ENCODE data around the gene C2orf92.
A peak's percentile ranks its signal among the peaks of the same experiment; 100 is the strongest.

The C2orf92 gene

DNA sequence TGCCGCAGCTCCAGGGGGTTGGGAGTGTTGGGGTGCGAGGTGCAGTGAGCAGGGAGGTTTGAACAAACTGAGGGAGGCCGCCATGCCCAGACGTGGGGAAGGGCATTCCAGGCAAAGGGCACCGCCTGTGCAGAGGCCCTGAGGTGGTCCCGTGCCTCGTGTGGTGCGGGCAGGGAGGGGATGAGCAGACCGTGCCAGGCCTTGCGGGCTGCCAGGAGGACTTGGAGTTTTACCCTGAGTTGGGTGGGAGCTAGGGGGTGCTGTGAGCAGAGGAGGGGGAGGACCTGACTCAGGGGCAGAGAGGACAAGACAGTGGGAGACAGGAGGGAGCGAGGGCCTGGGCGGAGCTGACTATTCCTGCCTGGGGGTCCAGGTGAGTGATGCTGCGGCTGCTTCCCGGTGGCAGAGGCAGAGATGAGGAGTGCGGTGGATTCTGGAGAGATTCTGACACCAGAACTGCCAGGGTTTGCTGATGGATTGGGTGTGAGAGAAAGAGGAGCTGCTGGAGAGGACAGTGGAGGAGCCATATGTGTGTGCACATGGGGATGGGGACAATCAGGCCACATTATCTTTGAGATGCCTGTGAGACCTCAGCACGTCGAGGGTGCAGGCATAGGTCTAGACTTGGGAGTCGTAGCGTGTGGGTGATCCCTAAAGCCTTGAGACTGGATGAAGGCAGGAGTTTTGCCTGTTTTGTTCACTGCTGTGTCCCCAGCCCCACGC, 67.3 kb downstream of the C2orf92 start:
- TF ChIP-seq ZFX (IDR thresholded peaks at IDR 0.05), result no peak
- TF ChIP-seq, protein P1, sequence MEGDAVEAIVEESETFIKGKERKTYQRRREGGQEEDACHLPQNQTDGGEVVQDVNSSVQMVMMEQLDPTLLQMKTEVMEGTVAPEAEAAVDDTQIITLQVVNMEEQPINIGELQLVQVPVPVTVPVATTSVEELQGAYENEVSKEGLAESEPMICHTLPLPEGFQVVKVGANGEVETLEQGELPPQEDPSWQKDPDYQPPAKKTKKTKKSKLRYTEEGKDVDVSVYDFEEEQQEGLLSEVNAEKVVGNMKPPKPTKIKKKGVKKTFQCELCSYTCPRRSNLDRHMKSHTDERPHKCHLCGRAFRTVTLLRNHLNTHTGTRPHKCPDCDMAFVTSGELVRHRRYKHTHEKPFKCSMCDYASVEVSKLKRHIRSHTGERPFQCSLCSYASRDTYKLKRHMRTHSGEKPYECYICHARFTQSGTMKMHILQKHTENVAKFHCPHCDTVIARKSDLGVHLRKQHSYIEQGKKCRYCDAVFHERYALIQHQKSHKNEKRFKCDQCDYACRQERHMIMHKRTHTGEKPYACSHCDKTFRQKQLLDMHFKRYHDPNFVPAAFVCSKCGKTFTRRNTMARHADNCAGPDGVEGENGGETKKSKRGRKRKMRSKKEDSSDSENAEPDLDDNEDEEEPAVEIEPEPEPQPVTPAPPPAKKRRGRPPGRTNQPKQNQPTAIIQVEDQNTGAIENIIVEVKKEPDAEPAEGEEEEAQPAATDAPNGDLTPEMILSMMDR (conservative IDR thresholded peaks at IDR 0.05), result no peak
- H3K27ac ChIP-seq, result no peak overlapping the region

DNA sequence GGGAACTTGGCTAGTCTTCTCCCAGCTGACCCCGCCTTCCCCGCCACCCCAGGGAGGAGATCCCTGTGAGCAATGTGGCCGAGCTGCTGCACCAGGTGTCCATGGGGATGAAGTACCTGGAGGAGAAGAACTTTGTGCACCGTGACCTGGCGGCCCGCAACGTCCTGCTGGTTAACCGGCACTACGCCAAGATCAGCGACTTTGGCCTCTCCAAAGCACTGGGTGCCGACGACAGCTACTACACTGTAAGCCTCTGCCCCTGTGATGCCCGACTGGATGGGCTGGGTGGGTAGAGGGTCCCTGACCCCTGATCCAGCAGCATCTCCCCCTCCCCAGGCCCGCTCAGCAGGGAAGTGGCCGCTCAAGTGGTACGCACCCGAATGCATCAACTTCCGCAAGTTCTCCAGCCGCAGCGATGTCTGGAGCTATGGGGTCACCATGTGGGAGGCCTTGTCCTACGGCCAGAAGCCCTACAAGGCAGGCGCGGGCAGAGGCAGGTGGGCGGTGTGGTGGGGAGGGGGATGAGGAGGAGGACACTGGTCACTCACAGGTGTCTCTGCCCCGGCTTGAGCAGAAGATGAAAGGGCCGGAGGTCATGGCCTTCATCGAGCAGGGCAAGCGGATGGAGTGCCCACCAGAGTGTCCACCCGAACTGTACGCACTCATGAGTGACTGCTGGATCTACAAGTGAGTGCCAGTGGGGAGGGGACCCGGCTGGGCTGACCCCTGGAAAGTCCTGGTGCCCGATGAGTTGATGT, 68.1 kb downstream of the C2orf92 start:
- TF ChIP-seq, protein P1 (conservative IDR thresholded peaks at IDR 0.05), result no peak
- no peak for TF ChIP-seq ZFX (IDR thresholded peaks at IDR 0.05)
- no peak overlapping the region for H3K27ac ChIP-seq

DNA sequence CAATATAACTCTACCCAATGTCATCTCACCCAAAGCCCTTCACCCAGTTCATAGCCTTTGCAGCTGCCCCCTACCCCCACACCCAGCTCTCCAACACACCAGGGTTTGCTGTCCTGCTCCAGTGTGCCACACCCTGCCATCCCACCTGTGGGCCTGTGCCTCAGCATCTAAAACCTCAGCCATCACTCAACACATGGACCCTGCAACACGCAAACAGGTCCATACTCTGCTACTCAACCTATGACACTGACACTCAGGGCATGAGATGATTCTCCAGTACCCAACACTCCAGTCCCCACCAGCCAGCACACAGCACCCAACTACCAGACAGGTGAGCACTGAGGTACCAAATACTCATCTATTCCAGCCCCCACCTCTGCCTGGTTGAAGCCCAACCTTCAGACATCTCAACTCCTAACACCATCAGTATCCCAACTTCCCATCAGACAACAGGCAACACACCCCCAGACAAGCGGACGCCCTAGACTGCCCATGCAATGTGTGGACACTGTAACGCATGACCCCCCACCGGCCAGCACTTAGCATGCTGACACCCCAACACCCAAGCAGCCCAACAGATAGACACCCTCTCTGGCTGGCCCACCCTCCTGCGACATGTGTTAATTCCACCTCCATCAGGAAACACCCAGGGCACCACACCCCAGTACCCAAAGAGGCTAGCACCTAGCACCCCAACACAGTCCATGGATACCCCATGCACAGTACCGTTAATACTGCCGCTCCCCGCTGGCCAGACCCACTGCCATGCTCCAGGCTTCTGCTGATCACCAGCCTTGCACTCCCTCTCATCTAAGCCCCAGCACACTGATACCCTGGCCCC, 68.9 kb downstream of the C2orf92 start:
- H3K27ac ChIP-seq, result no peak overlapping the region
- TF ChIP-seq, protein P1 (conservative IDR thresholded peaks at IDR 0.05), result no peak
- no peak for TF ChIP-seq ZFX (IDR thresholded peaks at IDR 0.05)

DNA sequence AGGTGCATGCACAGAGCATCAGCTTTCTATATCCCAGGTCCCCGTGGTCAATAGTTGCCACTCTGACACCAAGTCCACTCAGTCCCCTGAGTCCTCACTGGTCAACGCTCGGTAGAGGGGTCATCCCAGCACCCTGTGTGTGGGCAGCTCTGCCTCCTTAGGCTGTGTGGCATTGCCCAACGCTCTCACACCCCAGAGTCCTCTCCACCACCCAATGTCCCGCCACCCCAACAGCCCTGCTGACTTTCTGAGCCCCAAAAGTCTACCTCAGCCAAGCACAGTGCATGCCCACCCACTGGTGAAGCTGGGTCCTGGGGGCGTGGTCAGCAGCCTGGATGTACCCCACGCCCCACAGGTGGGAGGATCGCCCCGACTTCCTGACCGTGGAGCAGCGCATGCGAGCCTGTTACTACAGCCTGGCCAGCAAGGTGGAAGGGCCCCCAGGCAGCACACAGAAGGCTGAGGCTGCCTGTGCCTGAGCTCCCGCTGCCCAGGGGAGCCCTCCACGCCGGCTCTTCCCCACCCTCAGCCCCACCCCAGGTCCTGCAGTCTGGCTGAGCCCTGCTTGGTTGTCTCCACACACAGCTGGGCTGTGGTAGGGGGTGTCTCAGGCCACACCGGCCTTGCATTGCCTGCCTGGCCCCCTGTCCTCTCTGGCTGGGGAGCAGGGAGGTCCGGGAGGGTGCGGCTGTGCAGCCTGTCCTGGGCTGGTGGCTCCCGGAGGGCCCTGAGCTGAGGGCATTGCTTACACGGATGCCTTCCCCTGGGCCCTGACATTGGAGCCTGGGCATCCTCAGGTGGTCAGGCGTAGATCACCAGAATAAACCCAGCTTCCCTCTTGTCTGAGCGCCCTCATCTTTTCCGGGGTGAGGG, 69.7 kb downstream of the C2orf92 start:
- H3K27ac ChIP-seq, result no peak overlapping the region
- TF ChIP-seq, protein P1 (conservative IDR thresholded peaks at IDR 0.05), result no peak
- TF ChIP-seq ZFX (IDR thresholded peaks at IDR 0.05), result no peak

DNA sequence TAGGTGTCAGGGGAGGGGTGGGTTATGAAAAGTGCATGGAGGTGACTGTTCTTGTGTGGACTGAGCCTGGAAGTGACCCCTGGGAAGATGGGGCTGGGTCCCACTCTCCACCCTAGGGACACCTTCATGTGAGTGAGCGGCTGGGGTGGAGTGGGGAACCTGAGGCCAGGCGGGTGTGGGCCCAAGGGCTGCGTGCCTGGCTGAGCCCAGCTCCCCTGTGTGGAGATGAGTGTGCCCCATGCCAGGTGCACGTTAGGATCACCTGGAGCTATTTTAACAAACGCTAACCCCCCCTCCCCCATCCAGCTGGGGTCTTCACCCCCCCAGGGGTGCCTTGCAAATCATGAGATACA, 70.4 kb downstream of the C2orf92 start:
- no peak for TF ChIP-seq ZFX (IDR thresholded peaks at IDR 0.05)
- TF ChIP-seq, protein P1 (conservative IDR thresholded peaks at IDR 0.05), result no peak
- no peak overlapping the region for H3K27ac ChIP-seq

DNA sequence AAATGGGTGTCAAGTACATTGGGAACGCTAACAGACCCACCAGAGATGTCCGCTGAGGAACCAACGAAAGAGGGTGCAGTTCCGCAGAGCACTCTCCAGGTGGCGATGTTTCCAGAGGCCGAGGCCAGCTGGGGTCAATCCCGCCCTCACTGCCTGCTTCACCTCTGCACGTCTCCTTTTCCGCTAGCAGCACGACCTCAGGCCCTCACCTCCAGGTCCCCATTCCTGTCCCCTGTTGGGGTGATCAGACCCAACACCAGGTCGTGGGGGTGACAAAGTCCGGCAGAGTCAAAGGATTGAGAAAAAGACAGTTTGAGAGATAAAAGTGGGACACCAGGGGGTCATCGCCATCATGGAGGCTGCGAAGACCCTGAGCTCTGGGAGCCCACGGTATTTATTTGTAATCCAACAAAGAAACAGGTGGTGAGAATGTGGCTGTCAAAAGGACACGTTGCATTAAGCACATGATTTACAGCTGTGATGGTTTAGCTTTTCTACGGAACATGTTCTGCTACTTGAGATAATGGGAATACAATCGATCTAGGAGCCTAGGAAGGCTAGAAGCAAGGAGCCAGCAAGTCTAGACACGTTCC, 71.2 kb downstream of the C2orf92 start:
- no peak for TF ChIP-seq ZFX (IDR thresholded peaks at IDR 0.05)
- TF ChIP-seq, protein P1 (conservative IDR thresholded peaks at IDR 0.05), result peak; percentile 91
- H3K27ac ChIP-seq, result no peak overlapping the region

Data from C4-2B (cell line).